Stimulated activated CD4-positive, alpha-beta T cell treated with anti-CD3 and anti-CD28 coated beads, Interleukin-12 subunit alpha, Interleukin-12 subunit beta, amount 100 ng/mL, for 48 hours (primary cell): ENCODE results near the gene MYO16.
"Not testable (repeated sequence)": the region's sequence is repeated elsewhere in the genome, so short reads cannot be mapped to it uniquely, and the experiment has no call there.

Experiments used
- DNase-seq, 3 donors: peaks; one replicate each; pipeline ENCODE4 v3.0.0-alpha.2; 2020; ENCODE audit warnings: low read depth in 2 of 3, low spot score in 1 of 3

MYO16 gene

GRCh38 chr13:108741930-108742329 is 112.5 kb downstream of the MYO16 start:
- DNase-seq: no peak

DNA sequence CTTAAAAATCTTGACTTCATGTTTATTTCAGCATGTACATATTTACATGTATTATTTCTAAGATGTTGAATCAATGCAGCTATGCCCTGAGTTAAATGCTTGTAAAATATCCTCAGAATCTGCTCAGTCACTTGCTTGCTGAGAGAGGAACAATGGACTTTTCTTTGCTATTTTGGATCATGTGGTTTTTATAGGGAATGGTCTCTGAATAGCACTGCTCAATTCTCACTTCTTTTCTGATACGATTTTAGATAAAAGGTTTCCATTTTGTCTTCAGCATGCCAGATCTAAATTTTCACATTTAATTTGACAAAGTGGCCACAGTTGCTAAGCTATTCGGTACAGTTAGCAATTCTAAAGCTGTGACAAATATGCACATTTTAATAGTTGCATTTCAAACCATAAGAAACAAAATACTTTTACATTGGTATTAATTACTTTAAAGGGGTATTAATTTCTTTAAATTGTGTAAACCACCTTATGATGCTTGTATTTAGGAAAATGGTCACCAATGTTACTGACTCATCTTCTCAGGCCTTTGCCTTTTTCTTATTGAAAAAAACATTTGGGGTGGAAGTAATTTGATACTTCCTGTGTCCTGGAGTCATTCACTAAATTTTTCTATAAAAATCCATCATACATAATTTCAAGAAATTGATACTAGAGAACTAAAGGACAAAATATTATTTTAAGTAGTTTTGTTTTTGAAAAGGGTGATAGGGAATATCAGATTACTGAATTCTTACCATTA is 113.5 kb downstream of the MYO16 start:
- DNase-seq: no peak

- no peak for DNase-seq
These were observed 114.1 kb downstream of the MYO16 start for GRCh38 chr13:108743522-108743921.

DNA sequence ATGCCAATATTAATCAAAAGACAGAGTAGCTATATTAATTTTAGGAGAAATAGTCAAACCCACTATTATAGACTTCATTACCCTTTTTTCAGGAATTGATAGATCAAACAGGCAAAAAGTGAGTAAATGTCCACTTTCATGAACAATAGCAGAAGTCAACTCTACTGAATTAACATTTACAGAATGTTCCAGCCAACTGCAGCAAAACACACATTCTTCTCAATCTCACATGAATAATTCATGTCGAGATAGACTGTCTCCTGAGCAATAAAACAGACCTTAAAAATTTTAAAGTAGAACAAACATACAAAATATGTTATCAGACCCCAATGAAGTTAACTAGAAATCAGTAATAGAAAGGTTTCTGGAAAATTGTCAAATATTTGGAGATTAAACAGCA is 118.4 kb downstream of the MYO16 start:
- DNase-seq: no peak

DNA sequence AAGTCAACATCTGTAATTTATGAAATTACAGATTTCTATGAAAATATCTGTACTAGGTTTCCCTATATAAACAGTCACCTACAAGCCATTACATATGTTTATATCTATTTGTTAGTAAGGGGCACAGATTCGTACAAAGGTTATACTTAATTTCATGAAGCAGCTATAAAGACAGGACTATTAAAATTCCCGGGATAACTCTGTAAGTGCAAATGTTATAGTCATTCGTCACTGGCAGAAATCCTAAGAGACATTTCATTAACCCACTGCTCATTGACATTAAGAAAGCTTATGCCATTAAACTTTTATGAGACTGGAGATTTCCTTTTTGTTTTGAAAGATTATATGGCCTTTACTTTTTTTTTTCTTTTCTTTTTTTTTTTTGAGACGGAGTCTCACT is 122.9 kb downstream of the MYO16 start:
- no peak for DNase-seq

- no peak for DNase-seq
These were observed 125.7 kb downstream of the MYO16 start for GRCh38 chr13:108755083-108755482.

DNA sequence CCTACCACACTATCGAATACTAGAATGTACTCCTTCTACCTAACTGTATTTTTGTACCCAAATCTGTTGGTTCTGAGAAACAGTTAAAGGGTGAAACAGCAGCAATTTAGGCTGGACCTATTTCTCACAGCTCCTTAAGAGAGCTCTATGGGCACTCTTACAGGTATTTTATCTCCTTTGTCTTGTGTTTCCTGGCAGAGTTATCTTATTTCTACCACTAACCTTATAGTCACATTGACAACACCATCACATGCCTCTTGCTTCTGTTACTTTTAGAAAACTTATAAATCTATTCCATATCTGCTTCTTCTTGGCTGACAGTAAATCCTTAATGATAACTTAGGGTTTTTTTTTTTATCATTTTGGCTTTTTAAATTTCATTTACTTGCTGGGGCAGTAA is 130.7 kb downstream of the MYO16 start:
- no peak for DNase-seq

DNA sequence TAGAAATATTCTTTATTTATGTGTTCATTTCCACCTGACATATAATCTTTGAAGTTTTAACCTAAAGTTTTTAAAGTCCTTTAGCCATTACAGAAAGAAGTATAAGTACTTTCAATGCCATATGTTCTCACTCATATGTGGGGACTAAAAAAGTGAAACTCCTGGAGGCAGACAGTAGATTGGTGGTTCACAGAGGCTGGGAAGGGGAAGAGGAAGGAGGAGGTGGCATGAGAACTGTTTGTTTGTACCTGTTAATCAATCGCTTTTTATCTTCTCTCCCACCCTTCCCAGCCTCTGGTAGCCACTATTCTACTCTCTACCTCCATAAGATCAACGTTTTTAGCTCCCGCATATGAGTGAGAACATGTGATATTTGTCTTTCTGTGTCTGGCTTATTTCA is 131.1 kb downstream of the MYO16 start:
- no peak for DNase-seq

DNA sequence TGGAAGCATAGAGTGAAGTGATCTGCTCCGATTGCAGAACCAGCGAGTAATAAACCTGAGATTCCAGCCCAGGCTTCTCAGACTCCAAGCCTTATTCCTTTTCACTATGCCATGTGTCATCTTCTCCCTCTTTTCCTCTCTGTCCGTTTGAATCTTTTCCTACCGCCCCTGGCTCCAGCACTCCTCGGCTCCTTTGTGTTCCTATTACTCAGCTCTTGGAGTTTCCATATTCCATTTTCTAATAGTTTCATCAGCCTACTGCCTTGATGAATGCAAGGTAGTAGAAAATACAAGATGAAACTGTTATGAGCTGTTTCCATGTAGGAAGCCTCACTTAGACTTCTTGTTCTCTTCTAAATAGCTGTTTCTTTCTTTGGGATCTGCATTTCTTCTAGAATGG is 138.6 kb downstream of the MYO16 start:
- no peak for DNase-seq

- DNase-seq: no peak
These were observed 140.0 kb downstream of the MYO16 start for GRCh38 chr13:108769213-108770070.

DNA sequence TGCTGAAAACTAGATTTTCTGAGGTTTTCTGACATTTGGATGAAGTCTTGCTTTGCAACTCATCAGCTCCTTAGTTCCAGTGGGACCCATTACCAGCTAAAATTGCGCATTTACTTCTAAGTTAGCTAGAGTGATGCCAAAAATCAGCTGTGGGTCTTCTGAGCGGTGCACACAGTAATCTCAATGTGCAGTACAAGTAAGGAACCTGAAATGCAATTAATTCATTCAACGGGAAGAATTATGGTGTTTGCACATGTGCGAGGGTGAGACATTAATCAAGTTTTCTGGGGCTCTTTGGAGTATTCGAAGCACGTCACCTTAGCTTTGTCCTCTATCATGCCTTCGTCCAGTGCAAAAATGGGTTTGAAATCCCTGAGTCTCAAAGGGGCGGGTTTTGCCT is 146.2 kb downstream of the MYO16 start:
- no peak for DNase-seq

- DNase-seq: no peak
These were observed 147.2 kb downstream of the MYO16 start for GRCh38 chr13:108776650-108777049.

DNA sequence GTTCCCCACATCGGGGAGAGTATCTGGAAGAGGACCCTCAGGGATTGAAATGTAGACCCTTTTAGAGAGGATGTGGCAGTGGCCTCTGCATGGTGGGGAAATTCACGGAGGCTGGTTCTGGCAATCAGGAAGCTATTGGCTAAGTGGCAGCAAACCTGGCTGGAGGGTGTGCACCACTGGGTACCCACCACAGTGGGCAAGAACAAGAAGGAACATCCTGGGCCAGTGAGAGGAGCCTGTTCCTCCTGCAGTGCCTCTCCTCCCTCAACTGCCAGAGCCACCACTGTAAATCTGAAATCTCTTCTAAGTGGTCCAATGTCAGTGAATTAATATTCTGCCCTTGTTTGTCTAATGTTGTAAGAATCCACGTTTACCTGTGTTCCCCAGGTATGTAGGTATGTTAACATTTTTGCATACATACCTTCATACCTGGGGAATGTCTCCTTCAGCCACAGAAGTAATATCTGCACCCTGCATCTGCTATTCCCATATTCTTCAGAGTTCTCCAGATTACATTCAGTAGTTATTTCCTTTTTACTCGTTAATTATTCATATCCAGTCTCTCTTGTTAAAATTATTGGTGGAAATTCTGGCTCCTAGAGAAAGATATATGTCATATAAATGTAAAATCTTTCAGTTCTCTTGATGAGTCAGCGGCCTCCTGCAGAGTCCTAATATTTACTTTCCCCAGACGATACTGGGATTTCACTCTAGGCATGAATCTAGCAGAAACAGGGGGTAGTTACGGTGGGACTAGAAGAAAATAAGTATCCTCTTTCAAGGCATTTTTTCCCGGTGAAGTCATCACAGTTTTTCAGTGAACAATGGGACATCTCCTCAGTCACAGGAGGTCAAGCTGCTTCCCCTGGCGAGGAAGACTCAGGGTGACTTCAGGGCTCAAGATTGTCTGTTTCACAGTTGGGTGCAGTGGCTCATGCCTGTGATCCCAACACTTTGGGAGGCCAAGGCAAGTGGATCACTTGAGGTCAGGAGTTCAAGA is 148.3 kb downstream of the MYO16 start:
- DNase-seq: no peak

- DNase-seq: no peak
These were observed 149.9 kb downstream of the MYO16 start for GRCh38 chr13:108779308-108779707.

- no peak for DNase-seq
These were observed 151.3 kb downstream of the MYO16 start for GRCh38 chr13:108780706-108781105.

DNA sequence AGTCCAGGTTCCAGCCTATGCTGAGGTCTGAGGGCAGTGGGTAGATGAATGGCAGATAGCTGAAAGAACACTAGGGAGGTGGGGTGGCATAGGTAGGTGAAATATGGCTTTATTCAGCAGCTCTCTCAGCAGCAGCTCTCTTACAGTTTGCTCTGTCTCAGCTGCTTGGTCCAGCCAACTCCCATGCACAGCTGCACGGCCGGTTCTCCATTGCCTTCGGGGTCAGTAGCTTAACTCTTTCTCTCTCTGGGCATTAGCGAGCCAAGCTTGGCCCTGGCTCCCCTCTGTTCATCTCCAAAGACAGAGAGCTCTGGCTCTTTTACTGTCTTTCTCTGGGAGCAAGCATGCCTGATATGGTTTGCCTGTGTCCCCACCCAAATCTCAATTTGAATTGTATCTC is 151.9 kb downstream of the MYO16 start:
- no peak for DNase-seq

DNA sequence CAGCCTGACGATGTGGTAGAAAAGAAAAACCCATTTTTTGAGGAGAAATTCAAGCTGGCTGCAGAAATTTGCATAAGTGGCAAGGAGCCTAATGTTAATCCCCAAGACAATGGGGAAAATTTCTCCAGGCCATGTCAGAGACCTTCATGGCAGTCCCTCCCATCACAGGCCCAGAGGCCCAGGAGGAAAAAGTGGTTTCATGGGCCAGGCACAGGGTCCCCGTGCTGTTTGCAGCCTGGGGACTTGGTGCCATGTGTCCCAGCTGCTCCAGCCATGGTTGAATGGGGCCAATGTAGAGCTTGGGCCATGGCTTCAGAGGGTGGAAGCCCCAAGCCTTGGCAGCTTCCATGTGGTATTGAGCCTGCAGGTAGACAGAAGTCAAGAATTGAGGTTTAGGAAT is 153.1 kb downstream of the MYO16 start:
- DNase-seq: not testable (repeated sequence)

- no peak for DNase-seq
These were observed 156.4 kb downstream of the MYO16 start for GRCh38 chr13:108785844-108786243.

DNA sequence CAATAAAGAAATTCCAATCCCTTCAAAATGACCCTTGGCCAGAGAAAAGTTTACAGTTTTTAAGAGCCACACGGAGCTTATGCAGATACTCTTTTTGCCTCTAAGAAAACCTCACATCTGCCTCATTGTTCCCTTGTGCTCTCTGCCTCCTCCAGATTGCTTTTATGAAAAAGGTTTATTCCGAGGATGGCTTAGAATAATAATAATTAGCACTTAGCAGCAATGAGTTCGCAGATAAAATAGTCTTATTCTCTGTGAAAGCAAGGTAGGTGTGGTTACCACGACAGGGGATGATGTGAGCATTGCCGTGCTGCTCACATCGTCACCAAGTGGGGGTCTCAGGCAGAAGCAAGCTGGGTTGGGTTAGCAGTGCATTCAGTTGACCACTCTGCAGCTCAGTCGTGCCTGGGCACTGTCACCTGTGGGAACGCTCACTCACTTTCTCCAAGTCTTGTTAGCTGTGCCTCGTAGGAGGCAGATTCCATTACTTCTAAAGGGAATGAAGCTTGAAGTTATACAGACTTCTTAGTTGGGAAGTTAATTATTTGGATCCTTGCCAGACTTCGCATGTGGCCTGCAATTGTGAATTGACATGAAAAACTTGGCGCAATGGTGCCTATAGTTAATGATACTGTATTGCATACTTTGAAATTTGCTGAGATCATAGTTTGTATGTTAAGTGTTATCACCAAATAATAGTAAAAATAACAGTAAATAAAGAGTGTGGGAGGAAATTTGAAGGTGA is 157.2 kb downstream of the MYO16 start:
- DNase-seq: no peak

DNA sequence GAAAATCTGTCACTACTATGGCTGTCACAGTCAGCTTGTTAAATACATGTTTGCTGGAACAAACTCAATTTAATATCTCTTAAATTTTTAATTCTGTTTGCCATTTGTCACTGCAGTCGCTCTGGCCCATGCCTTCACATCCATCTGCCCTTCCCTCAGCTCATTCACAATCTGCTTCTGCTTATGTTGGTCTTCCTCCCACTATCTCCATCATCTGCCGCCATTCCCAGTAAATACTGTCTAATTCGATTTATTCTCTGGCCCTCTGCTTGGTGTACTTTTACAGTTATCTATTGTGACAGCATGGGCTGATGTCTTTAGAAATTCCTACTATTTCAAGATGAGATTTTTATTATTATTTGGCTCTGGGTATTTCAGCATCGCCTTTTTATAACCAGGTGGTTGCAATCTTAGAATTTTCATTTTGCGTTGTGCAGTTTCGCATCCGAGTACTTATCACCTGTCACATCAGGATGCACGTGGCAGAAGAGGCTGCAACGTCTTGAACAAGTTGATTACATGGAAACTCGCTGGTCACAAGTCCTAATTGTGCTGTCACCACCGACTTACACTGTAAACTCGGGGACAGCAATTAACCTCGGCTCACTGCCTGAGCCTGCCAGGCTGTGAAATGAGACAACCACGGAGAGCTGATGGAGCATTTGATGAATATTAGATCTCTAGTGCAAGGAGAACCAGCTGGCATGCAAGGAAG is 158.4 kb downstream of the MYO16 start:
- no peak for DNase-seq
